Esophagus squamous epithelium (tissue), 4 donors: Measurements from ENCODE around the gene MICA.

Experiments used
- CTCF ChIP-seq, 6 experiments: fragments of 450-650 bp in 4 of 6; fragments of 200-600 bp in 2 of 6; sonication (generic) in 2 of 6; IDR thresholded peaks; one replicate each; pipeline ENCODE4 v1.5.1; 2016 to 2019; ENCODE audit warnings: antibody characterized with exemption in 6 of 6, mild to moderate bottlenecking in 4 of 6, moderate library complexity in 4 of 6
- POLR2A ChIP-seq, 4 donors: fragments of 450-650 bp; IDR thresholded peaks; one replicate each; pipeline ENCODE4 v1.6.1; 2017; ENCODE audit warnings: antibody characterized with exemption in 4 of 4, mild to moderate bottlenecking in 4 of 4, moderate library complexity in 3 of 4

GRCh38 chr6:31460361-31461025 is 57.1 kb downstream of the MICA start:
- TF ChIP-seq POLR2A (IDR thresholded peaks at IDR 0.05) (no peak), CTCF (IDR thresholded peaks at IDR 0.05) (no peak)
